ENCODE results near the gene GALNT15. TPM values are rescaled to one million over a fixed set of nuclear protein-coding genes. Genes with fewer than 3 reads are reported as not detected.

The GALNT15 gene
- total and polyA plus RNA-seq, 12 donors: 2.9 to 22.8 (median 12.8) TPM

DNA sequence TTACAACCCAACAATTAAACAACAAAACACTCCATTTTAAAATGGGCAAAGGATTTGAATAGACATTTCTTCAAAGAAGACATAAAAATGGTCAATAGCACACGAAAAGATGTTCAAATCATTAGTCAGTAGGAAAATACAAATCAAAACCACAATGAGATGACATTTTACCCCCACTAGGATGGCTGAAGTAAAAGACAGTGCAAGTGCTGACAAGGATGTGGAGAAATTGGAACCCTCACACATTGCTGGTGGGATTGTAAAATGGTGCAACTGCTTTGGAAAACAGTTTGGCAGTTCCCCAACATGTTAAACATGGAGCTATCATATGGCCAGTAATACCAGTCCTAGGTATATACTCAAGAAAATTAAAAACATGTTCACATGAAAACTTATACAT lies 11.6 kb downstream of the GALNT15 start:
- Histone ChIP-seq H3K36me3 (replicated peaks in 1 of 2) (no peaks in the 10 kb centered on the region), H3K27ac (no peak overlapping the region), H3K9me3 (replicated peaks in 1 of 3) (no peaks in the 10 kb centered on the region), H3K4me3 (no peak overlapping the region), H3K4me1 (replicated peaks in 1 of 2) (peaks cover 0 to 5% of the 10 kb centered on the region in 2 donors), H3K27me3 (no peaks in the 10 kb centered on the region)
- WGBS, 4 donors: 46 to 67% (median 63%) methylated on average over 1 of the region's 1 CpG
- DNase-seq: no peak
- intact Hi-C loops (cut with DNase I): no loop called here
- TF ChIP-seq, protein P1, sequence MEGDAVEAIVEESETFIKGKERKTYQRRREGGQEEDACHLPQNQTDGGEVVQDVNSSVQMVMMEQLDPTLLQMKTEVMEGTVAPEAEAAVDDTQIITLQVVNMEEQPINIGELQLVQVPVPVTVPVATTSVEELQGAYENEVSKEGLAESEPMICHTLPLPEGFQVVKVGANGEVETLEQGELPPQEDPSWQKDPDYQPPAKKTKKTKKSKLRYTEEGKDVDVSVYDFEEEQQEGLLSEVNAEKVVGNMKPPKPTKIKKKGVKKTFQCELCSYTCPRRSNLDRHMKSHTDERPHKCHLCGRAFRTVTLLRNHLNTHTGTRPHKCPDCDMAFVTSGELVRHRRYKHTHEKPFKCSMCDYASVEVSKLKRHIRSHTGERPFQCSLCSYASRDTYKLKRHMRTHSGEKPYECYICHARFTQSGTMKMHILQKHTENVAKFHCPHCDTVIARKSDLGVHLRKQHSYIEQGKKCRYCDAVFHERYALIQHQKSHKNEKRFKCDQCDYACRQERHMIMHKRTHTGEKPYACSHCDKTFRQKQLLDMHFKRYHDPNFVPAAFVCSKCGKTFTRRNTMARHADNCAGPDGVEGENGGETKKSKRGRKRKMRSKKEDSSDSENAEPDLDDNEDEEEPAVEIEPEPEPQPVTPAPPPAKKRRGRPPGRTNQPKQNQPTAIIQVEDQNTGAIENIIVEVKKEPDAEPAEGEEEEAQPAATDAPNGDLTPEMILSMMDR (IDR thresholded peaks at IDR 0.05): no peak
- no peak for TF ChIP-seq POLR2A (IDR thresholded peaks at IDR 0.05)

DNA sequence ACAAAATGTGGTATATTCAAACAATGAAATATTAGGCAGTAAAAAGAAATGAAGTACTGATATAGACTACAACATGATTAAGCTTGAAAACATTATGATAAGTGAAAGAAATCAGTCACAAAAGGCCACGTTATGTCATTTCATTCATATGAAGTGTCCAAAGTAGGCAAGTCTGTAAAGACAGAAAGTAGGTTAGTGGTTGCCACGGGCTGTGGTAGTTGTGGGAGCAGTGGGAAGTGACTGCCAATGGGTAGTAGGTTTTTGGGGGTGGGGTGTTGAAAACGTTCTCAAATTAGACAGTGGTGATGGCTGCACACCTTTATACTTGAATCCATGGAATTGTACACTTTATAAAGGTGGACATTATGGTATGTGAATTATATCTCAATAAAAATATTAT lies 12.1 kb downstream of the GALNT15 start:
- Histone ChIP-seq H3K36me3 (replicated peaks in 1 of 2) (no peaks in the 10 kb centered on the region), H3K4me1 (replicated peaks in 1 of 2) (peaks cover 0 to 5% of the 10 kb centered on the region in 2 donors), H3K4me3 (no peak overlapping the region), H3K27ac (no peak overlapping the region), H3K27me3 (no peaks in the 10 kb centered on the region), H3K9me3 (replicated peaks in 1 of 3) (no peaks in the 10 kb centered on the region)
- intact Hi-C loops (cut with DNase I): no loop called here
- 65 to 68% (median 67%) methylated on average over 3 of the region's 3 CpGs for WGBS, 4 donors
- DNase-seq: no peak
- TF ChIP-seq, protein P1 (IDR thresholded peaks at IDR 0.05): no peak
- TF ChIP-seq POLR2A (IDR thresholded peaks at IDR 0.05): no peak

DNA sequence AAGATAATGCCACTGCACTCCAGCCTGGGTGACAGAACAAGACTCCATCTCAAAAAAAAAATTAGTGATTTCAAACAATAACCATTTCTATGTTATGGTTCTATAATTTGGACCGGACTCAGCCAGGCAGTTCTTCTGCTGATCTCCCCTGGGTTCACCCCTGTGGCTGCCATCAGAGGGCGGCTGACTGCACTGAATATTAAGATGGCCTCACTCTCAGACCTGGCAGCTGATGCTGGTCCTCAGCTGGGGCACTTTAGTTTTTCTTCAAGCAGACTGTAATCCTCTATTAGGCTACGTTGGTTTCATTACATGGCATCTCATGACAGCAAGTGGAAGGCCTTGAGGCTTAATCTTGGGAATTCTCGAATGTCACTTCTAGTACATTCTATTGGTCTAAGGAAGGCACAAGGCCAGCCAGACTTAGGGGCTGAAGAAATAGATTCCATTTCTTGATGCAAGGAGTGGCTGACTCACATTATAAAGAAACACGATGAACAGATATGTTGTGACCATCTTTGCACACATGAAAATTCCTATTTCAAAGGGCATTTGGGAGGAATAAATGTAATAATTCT lies 12.8 kb downstream of the GALNT15 start:
- Histone ChIP-seq H3K4me1 (replicated peaks in 1 of 2) (peaks cover 0 to 5% of the 10 kb centered on the region in 2 donors), H3K36me3 (replicated peaks in 1 of 2) (no peaks in the 10 kb centered on the region), H3K27me3 (no peaks in the 10 kb centered on the region), H3K9me3 (replicated peaks in 1 of 3) (no peaks in the 10 kb centered on the region), H3K4me3 (no peak overlapping the region), H3K27ac (no peak overlapping the region)
- DNase-seq: no peak
- TF ChIP-seq, protein P1 (IDR thresholded peaks at IDR 0.05): no peak
- TF ChIP-seq POLR2A (IDR thresholded peaks at IDR 0.05): no peak
- WGBS, 4 donors: 75 to 95% (median 84%) methylated on average over 5 of the region's 5 CpGs
- intact Hi-C loops (cut with DNase I): no loop called here

DNA sequence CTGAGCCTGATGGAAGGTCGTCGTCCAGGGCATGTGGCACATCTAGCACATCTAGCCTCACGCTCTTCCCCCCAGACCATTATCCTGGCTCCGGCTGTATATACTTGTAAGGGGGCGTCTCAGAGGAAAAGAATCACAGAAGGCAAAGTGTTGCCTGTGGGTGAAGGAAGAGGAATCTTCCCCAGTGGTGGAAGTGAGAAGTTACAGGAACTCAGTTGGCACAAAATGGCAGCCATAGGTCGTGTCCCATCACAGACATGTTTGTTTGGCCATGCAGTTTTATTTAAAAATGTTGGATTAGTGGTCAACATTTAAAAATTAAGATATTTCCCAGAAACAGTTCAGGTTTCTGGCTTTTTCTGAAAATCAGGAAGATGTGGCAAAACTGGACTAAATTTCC lies 13.6 kb downstream of the GALNT15 start:
- no peaks in the 10 kb centered on the region for H3K9me3 ChIP-seq (replicated peaks in 1 of 3)
- WGBS, 4 donors: 87 to 92% (median 89%) methylated on average over 6 of the region's 6 CpGs
- H3K36me3 ChIP-seq (replicated peaks in 1 of 2): no peaks in the 10 kb centered on the region
- H3K4me1 ChIP-seq (replicated peaks in 1 of 2): peaks cover 0 to 5% of the 10 kb centered on the region in 2 donors
- no peak for DNase-seq
- H3K27me3 ChIP-seq: no peaks in the 10 kb centered on the region
- TF ChIP-seq, protein P1 (IDR thresholded peaks at IDR 0.05): no peak
- TF ChIP-seq POLR2A (IDR thresholded peaks at IDR 0.05): no peak
- intact Hi-C loops (cut with DNase I): no loop called here
- no peak overlapping the region for H3K27ac ChIP-seq
- no peak overlapping the region for H3K4me3 ChIP-seq
